Activated CD4-positive, alpha-beta T cell treated with anti-CD3 and anti-CD28 coated beads, Interleukin-10, Interleukin-2, amounts not matched to agents 100 ng/mL and 50 ng/mL, durations not matched to agents 16 hours and 8 hours (primary cell): ENCODE results near the gene SPATS1.
A peak's percentile ranks its signal among the peaks of the same experiment; 100 is the strongest.
"Not testable (repeated sequence)": the region's sequence is repeated elsewhere in the genome, so short reads cannot be mapped to it uniquely, and the experiment has no call there.

Experiments
- DNase-seq: peaks from one replicate; pipeline ENCODE4 v3.0.0-alpha.2; 2020

The SPATS1 gene

DNA sequence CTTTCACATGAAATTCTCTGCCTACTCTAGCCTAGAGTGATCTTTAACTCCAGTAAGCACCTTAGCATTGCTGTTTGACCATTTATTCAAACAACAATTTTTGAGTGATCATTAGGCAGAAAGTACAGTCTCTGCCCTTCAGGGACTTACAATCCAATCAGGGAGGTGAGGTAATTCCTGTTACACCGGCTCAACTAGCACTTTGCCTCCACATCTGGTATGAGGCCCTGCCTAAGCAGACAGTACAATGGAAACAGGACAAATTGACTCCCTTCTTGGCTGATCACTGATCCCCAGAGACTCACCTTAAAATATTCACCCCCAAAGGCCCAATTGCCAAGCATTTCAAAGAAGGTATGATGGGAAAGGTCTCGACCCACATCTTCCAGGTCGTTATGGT, 30.7 kb upstream of the SPATS1 start:
- no peak for DNase-seq

- DNase-seq = peak; percentile 94
Measured at GRCh38 chr6:44312901-44313788, 29.3 kb upstream of the SPATS1 start, which contains the start of gene AARS2. AARS2 (minus strand) TSS chr6:44313347; CDS start chr6:44313323, 24 bp downstream.

DNA sequence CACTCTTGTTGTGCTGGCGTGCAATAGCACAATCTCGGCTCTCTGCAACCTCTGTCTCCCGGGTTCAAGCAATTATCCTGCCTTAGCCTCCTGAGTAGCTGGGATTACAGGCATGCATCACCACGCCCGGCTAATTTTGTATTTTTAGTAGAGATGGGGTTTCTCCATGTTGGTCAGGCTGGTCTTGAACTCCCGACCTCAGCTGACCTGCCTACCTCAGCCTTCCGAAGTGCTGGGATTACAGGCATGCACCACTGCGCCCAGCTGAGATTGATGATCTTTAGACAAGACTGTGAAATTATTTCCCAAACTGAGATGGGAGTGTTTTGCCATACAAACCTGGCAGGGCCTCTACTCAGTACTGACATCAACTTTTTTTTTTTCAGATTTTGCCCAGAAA, 27.8 kb upstream of the SPATS1 start:
- DNase-seq = not testable (repeated sequence)

DNA sequence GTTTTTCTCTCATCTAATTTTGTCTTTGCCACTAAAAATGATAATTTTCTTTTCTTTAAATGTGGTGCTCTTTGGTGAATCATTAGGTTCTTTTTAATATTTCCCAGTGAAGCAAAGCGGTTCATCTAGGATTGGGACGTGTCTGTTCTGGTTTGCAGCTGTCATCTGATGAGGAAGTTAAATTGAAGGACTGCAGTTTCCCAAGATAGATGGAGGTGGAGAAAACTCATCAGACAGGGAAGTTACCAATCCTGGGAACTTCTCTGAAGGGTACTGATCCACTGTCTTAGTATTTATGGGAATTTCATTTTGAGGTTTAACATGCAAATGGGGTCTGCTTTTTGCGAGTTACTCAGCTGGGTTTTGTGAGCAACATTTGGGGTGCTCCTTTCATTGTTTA, 26.9 kb upstream of the SPATS1 start:
- DNase-seq = no peak

- no peak for DNase-seq
Measured at GRCh38 chr6:44315951-44316350, 26.5 kb upstream of the SPATS1 start.

DNA sequence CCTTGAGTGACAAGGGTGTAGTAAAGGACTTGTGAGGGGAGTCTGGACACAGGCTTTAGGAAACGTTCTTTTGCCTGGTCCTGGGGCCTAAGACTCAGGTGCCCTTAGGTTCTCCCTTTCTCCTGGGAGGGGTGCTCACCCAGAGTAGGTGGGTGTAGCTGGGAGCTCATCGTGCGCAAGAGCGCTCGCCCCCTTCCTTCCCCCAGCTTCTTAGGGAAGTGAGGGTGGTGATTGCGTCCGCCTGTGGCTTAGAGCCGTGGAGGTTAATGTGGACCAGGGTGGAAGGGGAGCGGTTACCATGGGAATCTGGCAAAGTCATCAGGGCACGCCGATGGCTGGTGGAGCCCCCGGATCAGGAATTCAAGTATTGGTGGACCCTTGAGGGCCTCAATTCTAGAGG, 26.0 kb upstream of the SPATS1 start:
- no peak for DNase-seq

GRCh38 chr6:44317136-44317631, 25.3 kb upstream of the SPATS1 start:
- DNase-seq = not testable (repeated sequence)

GRCh38 chr6:44321210-44321609, 21.2 kb upstream of the SPATS1 start:
- no peak for DNase-seq

DNA sequence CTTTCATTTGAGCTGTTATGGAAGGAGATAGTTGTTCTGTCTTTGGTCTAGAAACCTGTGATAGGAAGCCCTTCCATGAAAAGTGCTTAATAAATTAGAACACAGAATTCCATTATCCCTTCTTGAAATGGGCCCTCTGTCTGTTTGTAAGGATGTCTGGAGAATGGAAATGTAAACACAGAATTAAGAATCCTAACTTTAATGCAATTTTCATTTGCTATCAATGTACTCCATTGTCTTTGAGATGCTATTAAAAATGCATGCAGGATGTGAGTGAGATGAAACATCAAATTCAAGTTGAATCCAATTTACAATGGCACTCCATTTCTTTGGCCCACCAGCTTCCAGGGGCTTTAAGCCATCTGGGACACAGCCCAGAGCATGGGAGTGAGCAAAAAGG, 15.4 kb upstream of the SPATS1 start:
- DNase-seq = no peak

DNA sequence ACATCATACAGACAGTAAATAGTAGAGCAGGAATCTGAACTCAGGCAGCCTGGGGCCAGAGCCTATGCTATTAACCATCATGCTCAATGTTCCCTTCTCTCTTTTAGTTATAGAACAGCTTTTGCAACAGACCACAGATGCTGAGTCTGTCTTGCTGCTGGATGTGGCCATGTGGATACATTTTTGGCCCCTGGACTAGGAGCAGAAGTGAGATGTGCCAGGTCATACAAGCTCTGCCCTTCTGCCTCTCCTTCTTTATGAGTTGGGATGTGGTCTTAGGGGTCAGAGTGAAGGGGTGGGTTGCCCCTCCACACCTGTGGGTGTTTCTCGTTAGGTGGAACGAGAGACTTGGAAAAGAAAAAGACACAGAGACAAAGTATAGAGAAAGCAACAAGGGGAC, 14.7 kb upstream of the SPATS1 start:
- DNase-seq = no peak

GRCh38 chr6:44328203-44328602, 14.2 kb upstream of the SPATS1 start:
- DNase-seq = not testable (repeated sequence)

DNA sequence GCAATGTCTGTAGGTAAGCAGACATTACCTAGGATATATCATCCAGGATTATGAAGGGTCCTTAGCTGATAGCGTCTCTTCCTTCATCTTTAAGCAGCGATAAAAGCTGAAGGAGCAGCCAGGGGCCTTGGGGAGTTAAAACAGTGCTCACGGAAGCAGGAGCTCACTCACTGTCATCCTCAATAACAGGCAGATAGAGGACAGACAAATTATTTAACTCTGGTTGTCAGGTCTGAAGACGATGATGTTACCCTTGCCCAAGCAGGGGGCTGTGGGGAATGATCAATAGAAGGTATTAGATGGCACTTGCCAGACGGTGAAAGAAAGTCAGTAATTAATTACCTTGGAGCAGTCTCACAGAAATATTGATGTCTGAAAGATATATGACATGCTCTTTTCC, 12.6 kb upstream of the SPATS1 start:
- DNase-seq = no peak

GRCh38 chr6:44332585-44332984, 9.9 kb upstream of the SPATS1 start:
- DNase-seq = no peak

DNA sequence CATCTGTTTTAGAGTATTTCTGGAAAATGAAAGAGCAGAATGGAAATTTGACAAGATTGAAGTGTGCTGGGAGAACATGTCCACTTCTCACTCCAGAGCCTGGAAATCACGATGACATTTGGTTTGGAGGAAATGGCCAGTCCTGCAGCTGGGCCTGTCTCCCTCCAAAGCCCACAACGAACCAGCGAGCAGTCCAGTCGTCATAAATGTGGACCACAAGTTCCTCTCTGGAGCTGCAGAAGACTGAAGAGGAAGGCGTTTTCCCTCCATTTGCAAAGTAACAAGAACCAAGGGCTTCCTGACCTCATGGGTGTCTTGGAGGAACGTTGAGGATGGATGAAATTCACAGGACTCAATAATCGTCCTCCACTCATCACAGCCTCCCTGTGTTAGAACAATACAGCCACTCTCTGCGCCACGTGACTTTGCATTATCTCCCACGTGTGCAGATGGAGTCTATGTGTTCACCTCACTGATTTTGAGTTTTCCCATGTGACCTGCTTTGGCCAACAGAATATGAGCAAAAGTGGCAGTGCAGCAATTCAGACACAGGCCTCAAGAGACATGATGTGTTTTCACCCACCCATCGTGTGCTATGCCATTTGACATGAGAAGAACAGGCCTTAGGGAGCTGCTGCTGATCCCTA, 9.1 kb upstream of the SPATS1 start:
- no peak for DNase-seq

DNA sequence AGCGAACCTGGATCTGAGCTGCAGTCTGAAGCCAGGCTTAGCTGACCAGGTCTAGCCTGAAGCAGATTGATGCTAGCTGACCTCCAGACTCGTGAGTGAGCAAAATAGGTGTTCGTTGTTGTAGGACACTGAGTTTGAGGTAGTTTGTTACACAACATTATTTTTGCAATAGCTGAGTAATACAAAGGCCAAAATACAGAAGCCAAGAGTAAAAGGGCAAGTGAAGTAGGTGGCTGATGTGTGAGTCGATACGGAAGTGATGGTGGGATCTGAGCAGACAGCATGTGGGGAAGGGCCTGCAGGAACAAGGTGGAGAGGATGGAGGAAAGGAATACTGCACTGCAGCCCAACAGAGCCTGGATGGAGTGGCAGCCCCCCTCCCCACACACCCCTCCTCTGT, 8.5 kb upstream of the SPATS1 start:
- no peak for DNase-seq

DNA sequence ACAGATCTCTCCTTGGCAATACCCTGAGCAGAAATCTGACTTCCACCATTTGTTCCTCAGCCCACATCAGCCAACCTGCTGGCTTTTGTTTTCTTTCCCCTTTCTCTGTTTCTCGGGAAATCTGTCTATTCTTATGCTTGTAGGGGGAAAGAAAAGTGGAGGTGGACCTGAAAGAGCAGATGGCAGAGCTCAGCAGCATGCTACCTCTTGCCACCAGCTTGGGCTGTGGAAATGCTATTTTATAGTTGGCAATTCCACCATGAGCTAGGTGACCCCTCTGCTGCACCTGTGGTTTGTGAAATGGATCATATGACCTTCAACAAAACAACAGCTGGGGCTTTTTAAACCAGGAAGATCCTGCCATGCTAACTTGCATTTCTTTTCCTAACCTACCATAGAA, 6.8 kb upstream of the SPATS1 start:
- DNase-seq = no peak

GRCh38 chr6:44338228-44339122, 4.0 kb upstream of the SPATS1 start:
- peak; percentile 77 for DNase-seq

DNA sequence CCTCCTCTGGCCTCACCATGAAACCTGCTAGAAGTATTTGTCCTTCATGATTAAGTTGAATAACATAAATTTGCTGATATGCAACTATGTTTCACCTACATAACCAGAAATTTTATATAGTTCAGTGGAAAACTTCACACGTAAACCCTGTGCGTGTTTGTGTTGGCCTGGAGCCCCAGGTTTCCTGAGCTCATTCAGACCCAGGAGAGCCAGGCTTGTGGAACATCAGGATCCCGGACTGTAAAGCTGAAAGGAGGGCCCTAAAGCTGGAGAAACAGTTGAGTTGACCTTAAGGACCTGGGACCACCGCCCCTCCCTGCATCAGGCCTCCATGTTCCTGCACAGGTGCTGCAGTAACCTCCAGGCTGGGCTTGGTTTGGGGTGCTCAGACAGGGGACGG, 3.1 kb upstream of the SPATS1 start:
- DNase-seq = no peak

- peak; percentile 16 for DNase-seq
Measured at GRCh38 chr6:44339763-44340625, 2.5 kb upstream of the SPATS1 start.

GRCh38 chr6:44341095-44341890, 1.2 kb upstream of the SPATS1 start:
- no peak for DNase-seq

- no peak for DNase-seq
Measured at GRCh38 chr6:44342052-44342451, 398 bp upstream of the SPATS1 start.
